ENCODE data around the gene RHBDL1. TPM values are rescaled to one million over a fixed set of nuclear protein-coding genes. Genes with fewer than 3 reads are reported as not detected.

The RHBDL1 gene
- total and polyA plus RNA-seq, 2 experiments from 2014 or later: 0.90 to 2.1 TPM

DNA sequence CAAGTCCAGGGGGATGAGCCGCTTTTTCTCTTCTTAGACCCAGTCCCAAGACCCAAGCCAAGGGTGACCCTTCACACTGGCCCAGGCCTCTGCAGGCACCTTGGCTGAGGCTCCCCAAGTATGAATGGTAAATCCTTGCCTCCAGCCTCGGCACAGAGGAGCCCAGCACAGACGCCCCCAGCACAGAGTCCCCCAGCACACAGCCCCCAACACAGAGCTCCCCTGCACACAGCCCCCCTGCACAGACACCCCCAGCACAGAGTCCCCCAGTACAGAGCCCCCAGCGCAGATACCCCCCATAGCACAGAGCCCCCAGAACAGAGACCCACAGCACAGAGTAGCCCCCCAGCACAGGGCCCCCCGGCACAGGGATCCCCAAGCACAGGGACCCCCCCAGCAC, 34.9 kb upstream of the RHBDL1 start:
- Histone ChIP-seq H3K9me3 (ENCODE audit: low read depth) (no peaks in the 10 kb centered on the region), H3K4me3 (no peak overlapping the region), H3K9me2 (ENCODE audit: insufficient read depth) (no peaks in the 10 kb centered on the region), H3K36me3 (ENCODE audit: low read depth) (no peaks in the 10 kb centered on the region), H3K4me1 (ENCODE audit: insufficient read depth) (0 out of 2 replicates have a peak, but pooled peaks cover 4% of the 10 kb centered on the region), H3K9ac (no peak overlapping the region), H4K20me1 (ENCODE audit: insufficient read depth) (no peaks in the 10 kb centered on the region), H3F3A (ENCODE audit: insufficient read depth) (peaks cover 9% of the 10 kb centered on the region), H3K27ac (no peak overlapping the region), H2AFZ (no peak overlapping the region), H3K79me2 (ENCODE audit: insufficient read depth) (peaks cover 7% of the 10 kb centered on the region; the same call in 1 of the 2 replicates), H3K27me3 (replicated peaks; ENCODE audit: insufficient read depth) (no peaks in the 10 kb centered on the region), H3K4me2 (ENCODE audit: unreplicated experiment) (no peak overlapping the region)
- TF ChIP-seq EZH2 (IDR thresholded peaks at IDR 0.05; ENCODE audit: insufficient read depth, poor library complexity, severe bottlenecking) (no peak), EZH2phosphoT487 (IDR thresholded peaks at IDR 0.05; ENCODE audit: insufficient read depth, low read depth) (no peak)
- no peak for DNase-seq
- 77 to 91% methylated on average over 3 of the region's 5 CpGs for WGBS, 2 experiments (ENCODE audit: low coverage in 1 of 2, low lambda C conversion rate in 2 of 2, missing lambda C conversion rate in 2 of 2)
- in situ Hi-C loops (cut with MboI): no loop called here

DNA sequence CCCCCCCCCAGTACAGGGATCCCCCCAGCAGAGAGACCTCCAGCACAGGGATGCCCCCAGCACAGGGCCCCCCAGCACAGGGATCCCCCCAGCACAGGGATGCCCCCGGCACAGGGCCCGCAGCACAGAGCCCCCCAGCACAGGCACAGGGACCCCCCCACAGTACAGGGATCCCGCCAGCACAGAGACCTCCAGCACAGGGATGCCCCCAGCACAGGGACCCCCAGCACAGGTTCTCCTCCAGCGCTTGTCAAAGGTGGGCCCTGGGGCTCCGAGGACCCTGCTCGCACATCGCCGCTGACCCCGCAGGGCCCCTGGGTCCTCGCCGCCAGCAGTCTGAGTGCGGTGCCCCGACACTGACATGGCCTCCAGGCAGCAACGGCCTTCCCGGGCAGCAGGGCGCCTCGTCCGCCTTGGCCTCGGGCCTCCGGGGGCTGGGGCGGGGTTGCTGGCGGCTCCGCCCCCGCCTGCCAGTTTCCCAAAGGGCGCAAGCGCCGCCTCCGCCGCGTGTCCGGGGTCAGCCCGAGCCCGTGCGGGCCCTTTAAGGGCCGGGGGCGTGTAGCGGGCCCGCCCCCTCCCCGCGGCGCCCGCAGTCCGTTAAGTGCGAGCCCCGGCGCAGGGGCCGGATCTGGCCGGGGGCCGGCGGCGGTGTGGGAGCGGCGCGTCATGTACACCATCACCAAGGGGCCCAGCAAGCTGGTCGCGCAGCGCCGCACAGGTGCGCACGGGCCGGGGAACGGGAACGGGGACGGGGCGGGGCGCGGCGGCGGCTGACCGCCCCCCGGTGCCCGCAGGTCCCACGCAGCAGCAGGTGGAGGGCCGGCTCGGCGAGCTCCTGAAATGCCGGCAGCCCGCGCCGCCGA, 33.9 kb upstream of the RHBDL1 start, which contains the start of gene MCRIP2:
TSS of gene MCRIP2 (plus strand) at position 503 of the 863 bp plus-strand sequence. CDS start at position 667, 164 bp downstream.
- WGBS, 2 experiments (ENCODE audit: low coverage in 1 of 2, low lambda C conversion rate in 2 of 2, missing lambda C conversion rate in 2 of 2): 2 to 6% methylated on average over 44 to 48 of the region's 81 CpGs
- H3K27ac ChIP-seq: no peak within 1 kb of the TSS

DNA sequence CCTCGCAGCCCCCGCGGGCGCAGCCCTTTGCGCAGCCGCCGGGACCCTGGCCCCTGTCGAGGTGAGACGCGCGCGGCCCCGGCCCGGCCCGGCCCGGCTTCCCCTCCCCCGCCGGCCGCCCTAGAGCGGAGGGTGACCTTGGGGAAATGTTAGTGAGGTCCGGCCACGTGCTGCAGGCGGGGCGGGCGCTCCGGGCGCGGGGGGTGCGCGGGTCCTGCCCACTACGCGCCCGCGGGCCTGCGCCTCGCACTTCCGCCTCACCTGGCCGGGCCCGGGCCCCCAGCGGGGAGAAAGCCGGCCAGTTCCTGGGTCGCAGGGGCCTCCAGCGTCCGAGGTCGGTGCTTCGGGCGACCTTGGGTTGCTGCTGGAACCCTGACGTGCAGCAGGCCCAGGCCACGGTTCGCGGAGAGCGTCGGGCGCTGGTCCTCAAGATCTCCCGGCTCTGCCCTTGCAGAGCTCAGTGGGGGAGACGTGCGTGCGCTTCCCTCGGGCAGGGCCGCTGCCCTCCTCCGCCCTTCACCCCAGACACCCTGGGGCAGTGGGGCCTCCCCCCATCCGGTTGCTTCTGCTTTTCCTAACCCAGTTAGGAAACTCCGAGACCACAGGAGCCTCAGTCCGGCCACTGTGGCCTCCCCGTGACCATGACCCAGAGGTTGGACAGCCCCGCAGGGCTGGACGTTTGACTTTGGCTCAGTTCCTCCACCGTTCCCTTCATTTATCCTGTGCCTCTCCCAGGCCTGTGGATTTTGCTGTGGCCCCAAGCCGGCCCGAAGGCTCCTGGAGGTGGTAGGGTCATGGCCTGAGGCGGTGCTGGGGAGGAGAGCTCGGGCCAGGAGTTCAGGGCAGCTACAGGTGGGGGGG, 33.1 kb upstream of the RHBDL1 start:
- no peaks in the 10 kb centered on the region for H4K20me1 ChIP-seq (ENCODE audit: insufficient read depth)
- in situ Hi-C loops (cut with MboI): no loop called here
- peak overlapping the region; percentile 76 for H3K4me3 ChIP-seq
- TF ChIP-seq EZH2 (IDR thresholded peaks at IDR 0.05; ENCODE audit: insufficient read depth, poor library complexity, severe bottlenecking) (no peak), EZH2phosphoT487 (IDR thresholded peaks at IDR 0.05; ENCODE audit: insufficient read depth, low read depth) (no peak)
- H2AFZ ChIP-seq: peak overlapping the region; percentile 72
- DNase-seq: peak; percentile 64
- peaks cover 14% of the 10 kb centered on the region for H3K79me2 ChIP-seq (ENCODE audit: insufficient read depth)
- H3K9me2 ChIP-seq (ENCODE audit: insufficient read depth): no peaks in the 10 kb centered on the region
- H3K36me3 ChIP-seq (ENCODE audit: low read depth): no peaks in the 10 kb centered on the region
- peak overlapping the region; percentile 80 for H3K9ac ChIP-seq
- WGBS, 2 experiments (ENCODE audit: low coverage in 1 of 2, low lambda C conversion rate in 2 of 2, missing lambda C conversion rate in 2 of 2): 12 to 19% methylated on average over 31 to 44 of the region's 72 CpGs
- no peak overlapping the region for H3K27ac ChIP-seq
- H3K9me3 ChIP-seq (ENCODE audit: low read depth): no peaks in the 10 kb centered on the region
- peak overlapping the region; percentile 79 for H3K4me2 ChIP-seq (ENCODE audit: unreplicated experiment)
- H3K27me3 ChIP-seq (replicated peaks; ENCODE audit: insufficient read depth): no peaks in the 10 kb centered on the region
- peaks cover 9% of the 10 kb centered on the region for H3F3A ChIP-seq (ENCODE audit: insufficient read depth)
- 0 out of 2 replicates have a peak, but pooled peaks cover 4% of the 10 kb centered on the region for H3K4me1 ChIP-seq (ENCODE audit: insufficient read depth)

More for the DNA sequence above, 33.9 kb upstream of the RHBDL1 start, which contains the start of gene MCRIP2:
- peak within 1 kb of the TSS; percentile 80 for H3K9ac ChIP-seq
- in situ Hi-C loops (cut with MboI): no loop called here
- H3K9me2 ChIP-seq (ENCODE audit: insufficient read depth): no peaks in the 10 kb centered on the region
- H3F3A ChIP-seq (ENCODE audit: insufficient read depth): peaks cover 9% of the 10 kb centered on the region
- peak within 1 kb of the TSS; percentile 79 for H3K4me2 ChIP-seq (ENCODE audit: unreplicated experiment)
- no peaks in the 10 kb centered on the region for H3K9me3 ChIP-seq (ENCODE audit: low read depth)
- 0 out of 2 replicates have a peak, but pooled peaks cover 4% of the 10 kb centered on the region for H3K4me1 ChIP-seq (ENCODE audit: insufficient read depth)
- peak; percentile 88 for DNase-seq
- no peaks in the 10 kb centered on the region for H4K20me1 ChIP-seq (ENCODE audit: insufficient read depth)
- no peaks in the 10 kb centered on the region for H3K27me3 ChIP-seq (replicated peaks; ENCODE audit: insufficient read depth)
- 0 out of 2 replicates have a peak, but pooled peaks cover 5% of the 10 kb centered on the region for H3K79me2 ChIP-seq (ENCODE audit: insufficient read depth)
- peak within 1 kb of the TSS; percentile 72 for H2AFZ ChIP-seq
- no peak for TF ChIP-seq EZH2 (IDR thresholded peaks at IDR 0.05; ENCODE audit: insufficient read depth, poor library complexity, severe bottlenecking)
- TF ChIP-seq EZH2phosphoT487 (IDR thresholded peaks at IDR 0.05; ENCODE audit: insufficient read depth, low read depth): no peak
- peak within 1 kb of the TSS; percentile 76 for H3K4me3 ChIP-seq
- H3K36me3 ChIP-seq (ENCODE audit: low read depth): no peaks in the 10 kb centered on the region

DNA sequence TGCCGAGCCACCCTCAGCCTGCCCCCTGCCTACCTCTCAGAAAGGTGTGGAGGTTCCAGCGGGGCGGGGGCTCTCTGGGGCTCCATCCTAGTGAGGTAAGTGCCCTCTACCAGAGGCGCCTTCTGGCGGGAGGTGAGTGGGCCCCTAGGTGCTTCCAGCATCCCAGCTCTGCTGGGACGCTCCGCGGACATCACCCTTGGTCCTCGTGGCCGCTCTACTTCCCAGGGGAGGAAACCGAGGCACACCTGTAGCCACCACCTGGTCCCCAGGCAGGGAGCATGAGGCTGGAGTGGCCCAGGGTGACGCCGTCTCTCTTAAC, 32.5 kb upstream of the RHBDL1 start:
- in situ Hi-C loops (cut with MboI): no loop called here
- Histone ChIP-seq H3K4me2 (ENCODE audit: unreplicated experiment) (peak overlapping the region; percentile 79), H3K9me2 (ENCODE audit: insufficient read depth) (no peaks in the 10 kb centered on the region), H2AFZ (no peak overlapping the region), H4K20me1 (ENCODE audit: insufficient read depth) (no peaks in the 10 kb centered on the region), H3K27ac (no peak overlapping the region), H3K36me3 (ENCODE audit: low read depth) (no peaks in the 10 kb centered on the region), H3K4me3 (peak overlapping the region; percentile 76), H3F3A (ENCODE audit: insufficient read depth) (peaks cover 9% of the 10 kb centered on the region), H3K27me3 (replicated peaks; ENCODE audit: insufficient read depth) (no peaks in the 10 kb centered on the region), H3K79me2 (ENCODE audit: insufficient read depth) (peaks cover 19% of the 10 kb centered on the region), H3K9me3 (ENCODE audit: low read depth) (no peaks in the 10 kb centered on the region), H3K4me1 (ENCODE audit: insufficient read depth) (0 out of 2 replicates have a peak, but pooled peaks cover 4% of the 10 kb centered on the region), H3K9ac (peak overlapping the region; percentile 80)
- TF ChIP-seq EZH2 (IDR thresholded peaks at IDR 0.05; ENCODE audit: insufficient read depth, poor library complexity, severe bottlenecking) (no peak), EZH2phosphoT487 (IDR thresholded peaks at IDR 0.05; ENCODE audit: insufficient read depth, low read depth) (no peak)
- DNase-seq: no peak
- WGBS, 2 experiments (ENCODE audit: low coverage in 1 of 2, low lambda C conversion rate in 2 of 2, missing lambda C conversion rate in 2 of 2): 76 to 87% methylated on average over 11 to 13 of the region's 13 CpGs
